ENCODE measurements around the gene MEIKIN. TPM values are rescaled to one million over a fixed set of nuclear protein-coding genes. Genes with fewer than 3 reads are reported as not detected.

Gene MEIKIN
- total and polyA plus RNA-seq, 2 of the 8 experiments (the other 6 are each of a cell fraction or from before 2014, with no cell fraction given), result not detected

GRCh38 chr5:131966551-131966950, 21.1 kb upstream of the MEIKIN start:
- no peak for FAIRE-seq

More at GRCh38 chr5:131966551-131966950, 21.1 kb upstream of the MEIKIN start:
- H3K27ac ChIP-seq (ENCODE audit: low read depth, low read length), result no peak overlapping the region
- no peak overlapping the region for H2AFZ ChIP-seq (ENCODE audit: low read length)
- no peak overlapping the region for H3K56ac ChIP-seq (replicated peaks; ENCODE audit: insufficient read length, low read depth, low read length)
- H3K79me2 ChIP-seq (ENCODE audit: control insufficient read depth in 1 of 2, insufficient read depth in 2 of 2, low read length in 2 of 2), result no peaks in the 10 kb centered on the region
- TF ChIP-seq E2F6 (IDR thresholded peaks at IDR 0.05) (no peak), GABPA (IDR thresholded peaks at IDR 0.05; ENCODE audit: borderline replicate concordance, insufficient read depth, low read length) (no peak), FOSL1 (IDR thresholded peaks at IDR 0.05; ENCODE audit: insufficient read depth, low read depth, low read length) (no peak)
- H2BK20ac ChIP-seq (ENCODE audit: low read length), result no peak overlapping the region
- no peak overlapping the region for H3K23ac ChIP-seq (ENCODE audit: insufficient read length)
- no peak overlapping the region for H3K18ac ChIP-seq (ENCODE audit: extremely low read depth, low read length)
- no peak overlapping the region for H4K5ac ChIP-seq (ENCODE audit: insufficient read length, low read depth, low read length)
- no peak overlapping the region for H4K91ac ChIP-seq (replicated peaks; ENCODE audit: insufficient read length, low read length)
- H2BK5ac ChIP-seq (ENCODE audit: low read depth, low read length), result no peak overlapping the region
- no peak overlapping the region for H2AK5ac ChIP-seq (ENCODE audit: low read depth, low read length)
- no peak overlapping the region for H3K4ac ChIP-seq (replicated peaks; ENCODE audit: insufficient read length, low read depth, low read length)
- H3K9ac ChIP-seq (replicated peaks in 1 of 4; ENCODE audit: extremely low read depth in 1 of 4, low read depth in 3 of 4, low read length in 3 of 4), result no peak overlapping the region
- H3K4me3 ChIP-seq (ENCODE audit: extremely low read depth in 1 of 4, insufficient read depth in 2 of 4, low read depth in 3 of 4, low read length in 4 of 4), result no peak overlapping the region
- H2BK12ac ChIP-seq (ENCODE audit: low read depth, low read length), result no peak overlapping the region
- H3K9me3 ChIP-seq (ENCODE audit: insufficient read depth in 2 of 2, low read depth in 1 of 2, low read length in 1 of 2), result no peaks in the 10 kb centered on the region
- no peaks in the 10 kb centered on the region for H3K36me3 ChIP-seq (ENCODE audit: control insufficient read depth in 2 of 4, insufficient read depth in 4 of 4, low read length in 3 of 4)
- ChIA-PET CTCF (ENCODE audit: partially characterized antibody) (interaction anchor here (0.6 to 1.6 kb wide), 2 partner anchors 20 to 97 kb away, joined by 3 to 4 read pairs; no protein-coding TSS in a partner anchor), POLR2A (ENCODE audit: partially characterized antibody) (no interaction called here)
- H3K79me1 ChIP-seq (ENCODE audit: low read depth, low read length), result no peaks in the 10 kb centered on the region
- no peak overlapping the region for H3K4me2 ChIP-seq (ENCODE audit: insufficient read depth in 1 of 2, low read depth in 2 of 2, low read length in 2 of 2)
- H2BK120ac ChIP-seq (replicated peaks; ENCODE audit: low read depth, low read length), result no peak overlapping the region
- no peak overlapping the region for H2BK15ac ChIP-seq (ENCODE audit: low read length)
- H4K8ac ChIP-seq (ENCODE audit: extremely low read depth, insufficient read depth, low read length), result no peak overlapping the region
- DNase-seq (ENCODE audit: low read depth in 1 of 2, low spot score in 2 of 2), result peak in 1 of 2 experiments; percentile 22
- H3K23me2 ChIP-seq (ENCODE audit: low read depth, low read length), result no peaks in the 10 kb centered on the region
- WGBS, 2 experiments (ENCODE audit: extremely low coverage in 1 of 2, insufficient coverage in 1 of 2, insufficient read length in 1 of 2, insufficient replicate concordance in 2 of 2, low coverage in 1 of 2, low lambda C conversion rate in 2 of 2, missing lambda C conversion rate in 1 of 2), result 80% methylated on average over 1 of the region's 1 CpG; no CpG with 5 or more reads in 1 of the 2 experiments
- no peak overlapping the region for H3K14ac ChIP-seq (ENCODE audit: insufficient read length)
- H3K4me1 ChIP-seq (replicated peaks in 1 of 4; ENCODE audit: control insufficient read depth in 3 of 4, insufficient read depth in 4 of 4, low read length in 3 of 4), result no peaks in the 10 kb centered on the region
- no peaks in the 10 kb centered on the region for H3K27me3 ChIP-seq (replicated peaks in 1 of 4; ENCODE audit: control insufficient read depth in 3 of 4, extremely low read depth in 1 of 4, insufficient read depth in 3 of 4, low read length in 3 of 4)
- H4K20me1 ChIP-seq (replicated peaks in 1 of 2; ENCODE audit: control insufficient read depth in 1 of 2, insufficient read depth in 2 of 2, low read length in 2 of 2), result no peaks in the 10 kb centered on the region
